Nephron progenitor cell (in vitro differentiated cells): ENCODE results near the gene TMEM59L.

Source experiments
- DNase-seq: peaks from one replicate; pipeline ENCODE4 v3.0.0; 2021
- H3K27ac Mint-ChIP-seq: 2 replicates; pipeline ENCODE4 v1.8.0; 2021; ENCODE audit warnings: mild to moderate bottlenecking, moderate library complexity, mixed read lengths
- H3K27me3 Mint-ChIP-seq: 2 replicates; pipeline ENCODE4 v1.8.0; 2021; ENCODE audit warnings: mild to moderate bottlenecking, low read depth, mixed read lengths; ENCODE audit not compliant: poor library complexity
- H3K36me3 Mint-ChIP-seq: 2 replicates; pipeline ENCODE4 v1.8.0; 2021; ENCODE audit warnings: low read depth, mixed read lengths
- H3K4me1 Mint-ChIP-seq: 2 replicates; pipeline ENCODE4 v1.8.0; 2021; ENCODE audit warnings: mixed read lengths
- H3K4me3 Mint-ChIP-seq: 2 replicates; pipeline ENCODE4 v1.8.0; 2021; ENCODE audit warnings: mild to moderate bottlenecking, moderate library complexity, mixed read lengths
- H3K9me3 Mint-ChIP-seq: 2 replicates; pipeline ENCODE4 v1.8.0; 2021; ENCODE audit warnings: mild to moderate bottlenecking, moderate library complexity, mixed read lengths
- CTCF ChIP-seq: fragments of 200-600 bp; sonication (generic); IDR thresholded peaks from 2 replicates; pipeline ENCODE4 v1.5.0; 2021; ENCODE audit warnings: antibody characterized with exemption

TMEM59L gene

GRCh38 chr19:18593367-18594095, 19.1 kb upstream of the TMEM59L start:
- peaks cover 60% of the 10 kb centered on the region for H3K4me1 Mint-ChIP-seq
- H3K4me3 Mint-ChIP-seq = peak overlapping the region; percentile 74
- peaks cover 7% of the 10 kb centered on the region for H3K27me3 Mint-ChIP-seq
- no peaks in the 10 kb centered on the region for H3K36me3 Mint-ChIP-seq
- no peaks in the 10 kb centered on the region for H3K9me3 Mint-ChIP-seq
- TF ChIP-seq CTCF = no peak
- no peak overlapping the region for H3K27ac Mint-ChIP-seq
- DNase-seq = no peak

GRCh38 chr19:18594096-18594823, 18.4 kb upstream of the TMEM59L start:
- peak; percentile 60 for TF ChIP-seq CTCF
- no peaks in the 10 kb centered on the region for H3K9me3 Mint-ChIP-seq
- H3K27ac Mint-ChIP-seq = no peak overlapping the region
- peak; percentile 90 for DNase-seq
- peaks cover 7% of the 10 kb centered on the region for H3K27me3 Mint-ChIP-seq
- H3K36me3 Mint-ChIP-seq = no peaks in the 10 kb centered on the region
- peak overlapping the region; percentile 75 for H3K4me3 Mint-ChIP-seq
- H3K4me1 Mint-ChIP-seq = peaks cover 60% of the 10 kb centered on the region

- peak overlapping the region; percentile 75 for H3K4me3 Mint-ChIP-seq
- no peaks in the 10 kb centered on the region for H3K36me3 Mint-ChIP-seq
- H3K4me1 Mint-ChIP-seq = peaks cover 55% of the 10 kb centered on the region
- peaks cover 7% of the 10 kb centered on the region for H3K27me3 Mint-ChIP-seq
- H3K9me3 Mint-ChIP-seq = no peaks in the 10 kb centered on the region
- TF ChIP-seq CTCF = no peak
- DNase-seq = peak; percentile 57
- H3K27ac Mint-ChIP-seq = no peak overlapping the region
These were observed 17.8 kb upstream of the TMEM59L start for GRCh38 chr19:18594824-18595373.

GRCh38 chr19:18595475-18595874, 17.2 kb upstream of the TMEM59L start:
- H3K27ac Mint-ChIP-seq = no peak overlapping the region
- H3K27me3 Mint-ChIP-seq = peaks cover 12% of the 10 kb centered on the region
- DNase-seq = no peak
- H3K9me3 Mint-ChIP-seq = no peaks in the 10 kb centered on the region
- no peak for TF ChIP-seq CTCF
- H3K36me3 Mint-ChIP-seq = no peaks in the 10 kb centered on the region
- peak overlapping the region; percentile 49 for H3K4me3 Mint-ChIP-seq
- H3K4me1 Mint-ChIP-seq = peaks cover 50% of the 10 kb centered on the region

- Mint-ChIP-seq H3K9me3 (no peaks in the 10 kb centered on the region), H3K4me1 (peaks cover 41% of the 10 kb centered on the region), H3K27ac (no peak overlapping the region), H3K4me3 (no peak overlapping the region), H3K36me3 (no peaks in the 10 kb centered on the region), H3K27me3 (peaks cover 25% of the 10 kb centered on the region)
- no peak for TF ChIP-seq CTCF
- peak; percentile 78 for DNase-seq
These were observed 15.9 kb upstream of the TMEM59L start for GRCh38 chr19:18596752-18597157.
